CD4-positive, alpha-beta T cell treated with Interleukin-6 for 4 hours (primary cell): ENCODE measurements around the gene GATC.
A peak's percentile ranks its signal among the peaks of the same experiment; 100 is the strongest.

Experiments used
- DNase-seq: peaks from one replicate; pipeline ENCODE4 v3.0.0-alpha.2; 2020; ENCODE audit warnings: mixed read lengths

The GATC gene

GRCh38 chr12:120445911-120446843 is at the start of gene GATC, which contains the start of gene TRIAP1:
GATC (plus strand) TSS chr12:120446444; CDS start chr12:120446481, 37 bp downstream.
TRIAP1 (minus strand) TSS chr12:120446384; CDS start chr12:120446372, 12 bp downstream.
- DNase-seq: peak; percentile 84

GRCh38 chr12:120397824-120398540 is 48.3 kb upstream of the GATC start:
- no peak for DNase-seq

GRCh38 chr12:120399531-120399930 is 46.7 kb upstream of the GATC start:
- no peak for DNase-seq

- no peak for DNase-seq
These were observed 44.0 kb upstream of the GATC start for GRCh38 chr12:120402217-120402616.

- DNase-seq: no peak
These were observed 42.4 kb upstream of the GATC start for GRCh38 chr12:120403869-120404268.

- no peak for DNase-seq
These were observed 42.0 kb upstream of the GATC start for GRCh38 chr12:120404271-120404670.

GRCh38 chr12:120406069-120406468 is 40.2 kb upstream of the GATC start:
- no peak for DNase-seq

GRCh38 chr12:120406553-120406952 is 39.7 kb upstream of the GATC start:
- DNase-seq: no peak

GRCh38 chr12:120408771-120409170 is 37.5 kb upstream of the GATC start:
- DNase-seq: no peak

GRCh38 chr12:120412421-120412820 is 33.8 kb upstream of the GATC start:
- no peak for DNase-seq

GRCh38 chr12:120413901-120414695 is 32.1 kb upstream of the GATC start:
- no peak for DNase-seq

- no peak for DNase-seq
These were observed 29.6 kb upstream of the GATC start for GRCh38 chr12:120416490-120417216.

- no peak for DNase-seq
These were observed 28.2 kb upstream of the GATC start for GRCh38 chr12:120417917-120418580.

GRCh38 chr12:120421701-120422100 is 24.5 kb upstream of the GATC start:
- no peak for DNase-seq

GRCh38 chr12:120422892-120423456 is 23.3 kb upstream of the GATC start:
- no peak for DNase-seq

- DNase-seq: no peak
These were observed 20.4 kb upstream of the GATC start for GRCh38 chr12:120425797-120426196.

GRCh38 chr12:120428597-120429229 is 17.5 kb upstream of the GATC start:
- no peak for DNase-seq

- DNase-seq: no peak
These were observed 16.9 kb upstream of the GATC start for GRCh38 chr12:120429368-120429767.

GRCh38 chr12:120432772-120433525 is 13.3 kb upstream of the GATC start:
- DNase-seq: no peak
